Calu3 (cell line): ENCODE data around the gene CRB1. TPM values are rescaled to one million over a fixed set of nuclear protein-coding genes. Genes with fewer than 3 reads are reported as not detected.

Experiments
- BruUV-seq: library from RNA; stranded (reverse); fragments of 400-500 nt; replicated peaks from 2 replicates; lab custom pipeline; 2021; lab: Mats Ljungman, UMichigan
- CTCF ChIA-PET: fragments of 300-600 bp; sonication (Branson Sonifier 250); formaldehyde crosslinking; loops from one replicate; lab custom pipeline; 2022; ENCODE audit warnings: antibody characterized with exemption; lab: Charles Lee
- DNase-seq: peaks from one replicate; pipeline ENCODE4 v3.0.0; 2022
- H3K27ac Mint-ChIP-seq: one replicate; pipeline ENCODE4 v1.8.0; 2022; ENCODE audit warnings: mixed read lengths; ENCODE audit not compliant: unreplicated experiment
- H3K27me3 Mint-ChIP-seq: one replicate; pipeline ENCODE4 v1.8.0; 2022; ENCODE audit warnings: mixed read lengths; ENCODE audit not compliant: unreplicated experiment
- H3K36me3 Mint-ChIP-seq: one replicate; pipeline ENCODE4 v1.8.0; 2022; ENCODE audit warnings: mild to moderate bottlenecking, moderate library complexity, mixed read lengths; ENCODE audit not compliant: insufficient read depth, unreplicated experiment
- H3K4me1 Mint-ChIP-seq: one replicate; pipeline ENCODE4 v1.8.0; 2022; ENCODE audit warnings: mild to moderate bottlenecking, low read depth, mixed read lengths; ENCODE audit not compliant: unreplicated experiment
- H3K4me3 Mint-ChIP-seq: one replicate; pipeline ENCODE4 v1.8.0; 2022; ENCODE audit warnings: mild to moderate bottlenecking, low read depth, moderate library complexity, mixed read lengths; ENCODE audit not compliant: unreplicated experiment
- H3K9me3 Mint-ChIP-seq: one replicate; pipeline ENCODE4 v1.8.0; 2022; ENCODE audit warnings: low read depth, mixed read lengths; ENCODE audit not compliant: unreplicated experiment
- CTCF ChIP-seq: fragments of 200-600 bp; IDR thresholded peaks from one replicate; pipeline ENCODE4 v1.8.0; 2022; ENCODE audit warnings: antibody characterized with exemption; ENCODE audit not compliant: unreplicated experiment
- intact Hi-C: fragments of 100-400 bp; cut with micrococcal nuclease; formaldehyde crosslinking; loops from one replicate; pipeline ENCODE4 v1.10.0; 2022; ENCODE audit not compliant: unreplicated experiment
- total RNA-seq: library from RNA; stranded (reverse); gene quantifications from 2 replicates; pipeline ENCODE4 v1.2.3, GENCODE V29; 2022

CRB1 gene
- total RNA-seq, 1 experiment from 2014 or later: not detected

GRCh38 chr1:197466813-197467212 is 198.8 kb downstream of the CRB1 start:
- Mint-ChIP-seq H3K36me3 (no peaks in the 10 kb centered on the region), H3K4me3 (no peak overlapping the region), H3K9me3 (no peaks in the 10 kb centered on the region), H3K27ac (no peak overlapping the region), H3K27me3 (no peaks in the 10 kb centered on the region), H3K4me1 (peaks cover 8% of the 10 kb centered on the region)
- no peak for DNase-seq
- no peak for TF ChIP-seq CTCF
- CTCF ChIA-PET: no interaction called here
- intact Hi-C loops: no loop called here
- BruUV-seq: no TSS peak

- peaks cover 6% of the 10 kb centered on the region for H3K4me1 Mint-ChIP-seq
- H3K27me3 Mint-ChIP-seq: no peaks in the 10 kb centered on the region
- CTCF ChIA-PET: no interaction called here
- intact Hi-C loops: no loop called here
- no peak for TF ChIP-seq CTCF
- H3K9me3 Mint-ChIP-seq: no peaks in the 10 kb centered on the region
- BruUV-seq: no TSS peak
- H3K4me3 Mint-ChIP-seq: no peak overlapping the region
- DNase-seq: no peak
- no peaks in the 10 kb centered on the region for H3K36me3 Mint-ChIP-seq
- no peak overlapping the region for H3K27ac Mint-ChIP-seq
Measured at GRCh38 chr1:197467881-197468280, 199.8 kb downstream of the CRB1 start.

GRCh38 chr1:197468543-197469175 is 200.6 kb downstream of the CRB1 start:
- Mint-ChIP-seq H3K4me3 (no peak overlapping the region), H3K27me3 (no peaks in the 10 kb centered on the region), H3K4me1 (no peaks in the 10 kb centered on the region), H3K36me3 (no peaks in the 10 kb centered on the region), H3K27ac (no peak overlapping the region), H3K9me3 (no peaks in the 10 kb centered on the region)
- BruUV-seq: no TSS peak
- CTCF ChIA-PET: no interaction called here
- DNase-seq: no peak
- no peak for TF ChIP-seq CTCF
- intact Hi-C loops: no loop called here

- Mint-ChIP-seq H3K4me3 (no peak overlapping the region), H3K27ac (no peak overlapping the region), H3K36me3 (no peaks in the 10 kb centered on the region), H3K4me1 (no peaks in the 10 kb centered on the region), H3K27me3 (no peaks in the 10 kb centered on the region), H3K9me3 (no peaks in the 10 kb centered on the region)
- TF ChIP-seq CTCF: no peak
- no peak for DNase-seq
- intact Hi-C loops: no loop called here
- no TSS peak for BruUV-seq
- CTCF ChIA-PET: no interaction called here
Measured at GRCh38 chr1:197469620-197470210, 201.7 kb downstream of the CRB1 start.
